Endothelial cell of umbilical vein (primary cell): ENCODE data around the gene CDHR1. TPM values are rescaled to one million over a fixed set of nuclear protein-coding genes. Genes with fewer than 3 reads are reported as not detected.

Experiments
- BruUV-seq: library from RNA; stranded (reverse); fragments of 400-500 nt; replicated peaks from 2 replicates; lab custom pipeline; 2021; lab: Mats Ljungman, UMichigan
- CTCF ChIA-PET: fragments of 300-600, 350-600 bp; sonication (Branson Sonifier 250); formaldehyde crosslinking; loops from one replicate; lab custom pipeline; 2021; ENCODE audit warnings: antibody characterized with exemption, inconsistent platforms; lab: Charles Lee
- POLR2A ChIA-PET: fragments of 300-600, 350-600 bp; sonication (Branson Sonifier 250); formaldehyde crosslinking; loops from one replicate; lab custom pipeline; 2021; ENCODE audit warnings: antibody characterized with exemption, inconsistent platforms; lab: Charles Lee
- DNase-seq: peaks from one replicate; pipeline ENCODE4 v3.0.0-alpha.2; 2011; ENCODE audit warnings: low read depth, low spot score
- FAIRE-seq: peaks from 2 replicates; lab custom pipeline; 2011; peaks lifted over from hg19 to GRCh38; lab: Jason Lieb, UNC
- H2AFZ ChIP-seq: 2 replicates; pipeline ENCODE4 v1.6.0; 2012; ENCODE audit warnings: low read depth, low read length, control low read depth, inconsistent platforms
- H3K27ac ChIP-seq: 2 replicates; pipeline ENCODE4 v1.5.1; 2011; ENCODE audit warnings: low read depth, mild to moderate bottlenecking, control low read depth, low read length, moderate library complexity; ENCODE audit not compliant: insufficient read depth
- H3K27me3 ChIP-seq, 2 experiments: 2 replicates each; pipeline versions ENCODE4 v1.6.0 to v1.6.1; 2011; ENCODE audit warnings: low read length in 2 of 2, mixed read lengths in 1 of 2; ENCODE audit not compliant: control insufficient read depth in 2 of 2, insufficient read depth in 2 of 2
- H3K36me3 ChIP-seq, 2 experiments: 2 replicates in 1 of 2; 3 replicates in 1 of 2; pipeline ENCODE4 v1.5.1; 2011; ENCODE audit warnings: low read length in 2 of 2, mild to moderate bottlenecking in 1 of 2, moderate library complexity in 1 of 2; ENCODE audit not compliant: control insufficient read depth in 2 of 2, insufficient read depth in 2 of 2; ENCODE audit errors: extremely low read depth in 1 of 2
- H3K4me1 ChIP-seq: 3 replicates; pipeline ENCODE4 v1.5.1; 2011; ENCODE audit warnings: mild to moderate bottlenecking, low read length; ENCODE audit not compliant: control insufficient read depth, insufficient read depth; ENCODE audit errors: extremely low read depth
- H3K4me2 ChIP-seq: 2 replicates; pipeline ENCODE4 v1.6.1; 2011; ENCODE audit warnings: low read length, control low read depth, mixed read lengths; ENCODE audit not compliant: insufficient read depth
- H3K4me3 ChIP-seq, 3 experiments: fragments of 200-600 bp in 1 of 3; sonication (generic), shearing (Covaris generic) in 1 of 3; replicated peaks in 1 of 3; 2 replicates each; pipeline ENCODE4 v1.5.1; 2011 to 2016; ENCODE audit warnings: control low read depth in 3 of 3, low read length in 3 of 3, mild to moderate bottlenecking in 2 of 3, inconsistent platforms in 1 of 3, low read depth in 1 of 3, moderate library complexity in 1 of 3; ENCODE audit not compliant: insufficient read depth in 1 of 3
- H3K79me2 ChIP-seq: 2 replicates; pipeline ENCODE4 v1.6.0; 2012; ENCODE audit warnings: low read length, inconsistent platforms; ENCODE audit not compliant: control insufficient read depth, insufficient read depth
- H3K9ac ChIP-seq: replicated peaks from 2 replicates; pipeline ENCODE3; 2011; ENCODE audit warnings: low read length, control low read depth; ENCODE audit not compliant: insufficient read depth; ENCODE audit errors: extremely low read depth
- H3K9me1 ChIP-seq: replicated peaks from 3 replicates; pipeline ENCODE4 v1.6.0; 2011; ENCODE audit warnings: mild to moderate bottlenecking, low read length; ENCODE audit not compliant: control insufficient read depth, insufficient read depth; ENCODE audit errors: extremely low read depth
- H3K9me3 ChIP-seq: replicated peaks from 2 replicates; pipeline ENCODE4 v1.5.1; 2012; ENCODE audit warnings: low read length, inconsistent platforms; ENCODE audit not compliant: control insufficient read depth, insufficient read depth
- H4K20me1 ChIP-seq: replicated peaks from 2 replicates; pipeline ENCODE3; 2011; ENCODE audit warnings: mild to moderate bottlenecking, low read length; ENCODE audit not compliant: control insufficient read depth, insufficient read depth; ENCODE audit errors: extremely low read depth
- CTCF ChIP-seq, 2 donors: IDR thresholded peaks; 1 replicate in 1 of 2; 2 replicates in 1 of 2; pipeline ENCODE4 v1.5.1; 2011; ENCODE audit warnings: low read length in 2 of 2, mild to moderate bottlenecking in 2 of 2, moderate library complexity in 2 of 2, control low read depth in 1 of 2, inconsistent platforms in 1 of 2, low read depth in 1 of 2; ENCODE audit not compliant: insufficient read depth in 1 of 2; ENCODE audit errors: extremely low read depth in 1 of 2
- EZH2 ChIP-seq: IDR thresholded peaks from 2 replicates; pipeline ENCODE4 v1.6.1; 2012; ENCODE audit warnings: borderline replicate concordance, low read depth, mild to moderate bottlenecking, moderate library complexity, low read length, inconsistent platforms; ENCODE audit not compliant: severe bottlenecking
- FOS ChIP-seq: IDR thresholded peaks from 2 replicates; pipeline ENCODE4 v1.6.1; 2011; ENCODE audit warnings: mild to moderate bottlenecking, low read length, moderate library complexity, borderline replicate concordance; ENCODE audit not compliant: insufficient read depth
- GATA2 ChIP-seq: IDR thresholded peaks from 2 replicates; pipeline ENCODE4 v1.7.0; 2011; ENCODE audit warnings: low read depth, mild to moderate bottlenecking, moderate library complexity, mixed read lengths, low read length; ENCODE audit not compliant: insufficient read length, insufficient read depth
- JUN ChIP-seq: IDR thresholded peaks from 2 replicates; pipeline ENCODE4 v1.6.1; 2011; ENCODE audit warnings: borderline replicate concordance, low read depth; ENCODE audit not compliant: insufficient read length, insufficient read depth
- MYC ChIP-seq: IDR thresholded peaks from one replicate; pipeline ENCODE4 v1.6.1; 2011; ENCODE audit warnings: mild to moderate bottlenecking, low read depth, low read length
- POLR2A ChIP-seq: IDR thresholded peaks from 2 replicates; pipeline ENCODE4 v1.6.1; 2012; ENCODE audit warnings: low read depth, mild to moderate bottlenecking, control low read depth, low read length
- POLR2AphosphoS5 ChIP-seq: IDR thresholded peaks from 2 replicates; pipeline ENCODE4 v1.6.1; 2012; ENCODE audit warnings: low read depth, mild to moderate bottlenecking, control low read depth, low read length, moderate library complexity; ENCODE audit not compliant: insufficient read depth
- dilution Hi-C: fragments of 300-500 bp; cut with MboI; formaldehyde crosslinking; loops from one replicate; pipeline ENCODE4 v1.15.0; 2019; ENCODE audit warnings: low sequenced_read_pairs; ENCODE audit not compliant: extremely low pct_ligation_motif_present
- intact Hi-C: fragments of 100-400 bp; cut with micrococcal nuclease; formaldehyde crosslinking; loops from one replicate; pipeline ENCODE4 v1.10.0; 2022
- polyA plus RNA-seq, 4 experiments: library from polyadenylated mRNA; depleted of rRNA in 3 of 4; stranded (reverse) in 3 of 4; unstranded in 1 of 4; fragments of >200 nt; gene quantifications; 2 replicates each; pipeline versions ENCODE4 v1.2.1 to v1.2.3, GENCODE V29; 2011 to 2012; ENCODE audit warnings: missing spikeins in 1 of 4
- total RNA-seq: library from RNA; stranded (reverse); gene quantifications from 2 replicates; pipeline ENCODE4 v1.2.3, GENCODE V29; 2021
- TF ChIP-seq, protein P1 (sequence below): IDR thresholded peaks from 2 replicates; pipeline ENCODE4 v1.6.1; 2011; ENCODE audit not compliant: insufficient read depth, insufficient read length

The CDHR1 gene
- total and polyA plus RNA-seq, 2 donors (not counting 3 experiments of a cell fraction or from before 2014, with no cell fraction given): 0.11 to 0.53 TPM

DNA sequence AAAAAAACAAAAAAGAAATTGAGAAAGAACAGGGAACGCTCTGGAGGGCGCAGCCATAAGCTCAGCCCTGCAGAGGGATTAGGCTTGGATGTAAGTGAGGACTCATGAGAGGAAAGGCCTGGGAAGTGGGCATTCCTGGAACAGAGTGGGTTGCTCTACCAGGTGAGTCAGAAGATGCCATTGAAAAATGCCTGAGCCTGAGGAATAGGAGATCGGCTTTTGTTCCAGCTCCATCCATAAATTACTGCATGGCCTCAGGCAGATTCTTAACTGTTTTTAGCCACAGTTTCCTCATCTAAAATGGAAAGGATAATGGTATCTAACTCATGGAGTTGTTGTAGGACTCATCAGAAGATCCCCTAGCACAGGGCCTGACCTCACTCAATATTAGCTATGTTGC lies 49.4 kb downstream of the CDHR1 start:
- intact Hi-C loops (no loop called here), dilution Hi-C loops (no loop called here)
- H3K27me3 ChIP-seq: no peaks in the 10 kb centered on the region
- ChIA-PET CTCF (interaction anchor here (0.8 to 1.3 kb wide), 2 partner anchors 13 to 30 kb away, joined by 3 read pairs; no protein-coding TSS in a partner anchor), POLR2A (no interaction called here)
- H3K36me3 ChIP-seq: no peaks in the 10 kb centered on the region
- no peaks in the 10 kb centered on the region for H3K79me2 ChIP-seq
- no peaks in the 10 kb centered on the region for H3K9me3 ChIP-seq
- no peak for TF ChIP-seq POLR2A
- TF ChIP-seq POLR2AphosphoS5: no peak
- BruUV-seq: no TSS peak
- H2AFZ ChIP-seq: no peak overlapping the region
- no peak for DNase-seq
- H3K9me1 ChIP-seq: no peaks in the 10 kb centered on the region
- H3K4me1 ChIP-seq: no peaks in the 10 kb centered on the region
- H4K20me1 ChIP-seq: no peaks in the 10 kb centered on the region
- H3K4me3 ChIP-seq: no peak overlapping the region
- no peak overlapping the region for H3K27ac ChIP-seq
- H3K9ac ChIP-seq: no peak overlapping the region
- no peak overlapping the region for H3K4me2 ChIP-seq
- no peak for FAIRE-seq

GRCh38 chr10:84244651-84245270 lies 50.4 kb downstream of the CDHR1 start, which contains the start of gene RGR:
TSS of gene RGR (plus strand) at chr10:84245053. CDS start at chr10:84245091, 38 bp downstream.
- H3K79me2 ChIP-seq: no peaks in the 10 kb centered on the region
- H3K9me3 ChIP-seq: no peaks in the 10 kb centered on the region
- no peaks in the 10 kb centered on the region for H4K20me1 ChIP-seq
- H3K4me1 ChIP-seq: no peaks in the 10 kb centered on the region
- H3K9ac ChIP-seq: no peak within 1 kb of the TSS
- no peak for DNase-seq
- no peaks in the 10 kb centered on the region for H3K27me3 ChIP-seq
- H2AFZ ChIP-seq: no peak within 1 kb of the TSS
- no TSS peak for BruUV-seq
- ChIA-PET POLR2A (no interaction called here), CTCF (interaction anchor here (1.1 kb wide), 1 partner anchor 12 kb away, joined by 4 read pairs; no protein-coding TSS in a partner anchor)
- intact Hi-C loops: no loop called here
- no peak within 1 kb of the TSS for H3K27ac ChIP-seq
- no peak for TF ChIP-seq EZH2
- TF ChIP-seq MYC: no peak
- TF ChIP-seq POLR2AphosphoS5: no peak
- no peak for TF ChIP-seq GATA2
- TF ChIP-seq POLR2A: no peak
- TF ChIP-seq JUN: no peak
- TF ChIP-seq FOS: no peak
- TF ChIP-seq, protein P1, sequence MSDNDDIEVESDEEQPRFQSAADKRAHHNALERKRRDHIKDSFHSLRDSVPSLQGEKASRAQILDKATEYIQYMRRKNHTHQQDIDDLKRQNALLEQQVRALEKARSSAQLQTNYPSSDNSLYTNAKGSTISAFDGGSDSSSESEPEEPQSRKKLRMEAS: no peak
- no peak for TF ChIP-seq CTCF (IDR thresholded peaks at IDR 0.05; ENCODE audit: extremely low read depth in 1 of 2, insufficient read depth in 1 of 2, low read depth in 1 of 2, low read length in 2 of 2)
- H3K4me3 ChIP-seq: no peak within 1 kb of the TSS
- no peaks in the 10 kb centered on the region for H3K36me3 ChIP-seq
- H3K9me1 ChIP-seq: no peaks in the 10 kb centered on the region
- FAIRE-seq: no peak
- dilution Hi-C loops: no loop called here
- H3K4me2 ChIP-seq: no peak within 1 kb of the TSS
